Measurements from ENCODE around the gene CNGA1.
A peak's percentile ranks its signal among the peaks of the same experiment; 100 is the strongest.

The CNGA1 gene

GRCh38 chr4:47990145-47990544 is 26.3 kb downstream of the CNGA1 start:
- TF ChIP-seq ZNF645 (tag by site-specific recombination; IDR thresholded peaks at IDR 0.05), result no peak
- TF ChIP-seq ZNF514 (tag by site-specific recombination; IDR thresholded peaks at IDR 0.05), result no peak
- peak; percentile 49 for TF ChIP-seq SETDB1 (IDR thresholded peaks at IDR 0.05; ENCODE audit: insufficient read length, low read length)
- peak; percentile 54; the same call in 1 of the 2 replicates for TF ChIP-seq TRIM28 (IDR thresholded peaks at IDR 0.05; ENCODE audit: borderline replicate concordance, low read length)
- ChIA-PET CTCF (no interaction called here), POLR2A (no interaction called here)
- Histone ChIP-seq H3K9me3 (ENCODE audit: control insufficient read depth, insufficient read depth, low read depth, low read length) (no peaks in the 10 kb centered on the region), H3K27ac (ENCODE audit: extremely low read depth, low read depth, low read length) (no peak overlapping the region), H3K4me1 (ENCODE audit: control insufficient read depth, insufficient read depth, low read length) (no peaks in the 10 kb centered on the region), H3K4me3 (ENCODE audit: low read depth, low read length) (no peak overlapping the region), H3K36me3 (ENCODE audit: control insufficient read depth in 2 of 2, insufficient read depth in 1 of 2, low read length in 2 of 2) (no peaks in the 10 kb centered on the region)

- POLR2A ChIA-PET, result no interaction called here
Observed at GRCh38 chr4:47974566-47974965, 41.9 kb downstream of the CNGA1 start.

More at GRCh38 chr4:47974566-47974965, 41.9 kb downstream of the CNGA1 start:
- Histone ChIP-seq H3K36me3 (ENCODE audit: control insufficient read depth in 2 of 2, insufficient read depth in 1 of 2, low read length in 2 of 2) (no peaks in the 10 kb centered on the region), H3K4me3 (ENCODE audit: low read depth, low read length) (no peak overlapping the region), H3K9me3 (ENCODE audit: control insufficient read depth, insufficient read depth, low read depth, low read length) (no peaks in the 10 kb centered on the region), H3K4me1 (ENCODE audit: control insufficient read depth, insufficient read depth, low read length) (no peaks in the 10 kb centered on the region), H3K27ac (ENCODE audit: extremely low read depth, low read depth, low read length) (no peak overlapping the region)
- CTCF ChIA-PET, result interaction anchor here (0.8 kb wide), 1 partner anchor 1728 kb away, joined by 3 read pairs; no protein-coding TSS in a partner anchor
- TF ChIP-seq PRDM2 (tag by site-specific recombination; IDR thresholded peaks at IDR 0.05; ENCODE audit: borderline replicate concordance) (no peak), ZFP69B (tag by site-specific recombination; IDR thresholded peaks at IDR 0.05) (no peak), GLIS1 (tag by site-specific recombination; IDR thresholded peaks at IDR 0.05) (no peak), ZBTB7A (tag by site-specific recombination; IDR thresholded peaks at IDR 0.05; ENCODE audit: low read depth) (no peak), ZBTB20 (tag by site-specific recombination; IDR thresholded peaks at IDR 0.05) (no peak), ZNF341 (tag by site-specific recombination; IDR thresholded peaks at IDR 0.05; ENCODE audit: low read depth) (no peak), ZNF394 (tag by site-specific recombination; IDR thresholded peaks at IDR 0.05; ENCODE audit: borderline replicate concordance) (no peak), KLF9 (tag by site-specific recombination; IDR thresholded peaks at IDR 0.05; ENCODE audit: low read depth) (no peak), ZNF19 (tag by site-specific recombination; IDR thresholded peaks at IDR 0.05; ENCODE audit: low read depth) (no peak), ZNF76 (tag by site-specific recombination; IDR thresholded peaks at IDR 0.05; ENCODE audit: borderline replicate concordance, low read depth) (no peak), ZNF473 (tag by site-specific recombination; IDR thresholded peaks at IDR 0.05) (no peak), ZNF843 (tag by site-specific recombination; IDR thresholded peaks at IDR 0.05) (no peak), ZNF768 (tag by site-specific recombination; IDR thresholded peaks at IDR 0.05) (no peak), PATZ1 (tag by site-specific recombination; IDR thresholded peaks at IDR 0.05) (no peak), ZSCAN5A (tag by site-specific recombination; IDR thresholded peaks at IDR 0.05) (no peak), ZNF169 (tag by site-specific recombination; IDR thresholded peaks at IDR 0.05) (no peak)

Measured in HEK293 (cell line).